GM18502 (cell line): ENCODE measurements around the gene KRT40.

Source experiments
- ATAC-seq: cut with Tn5 transposase; IDR thresholded peaks from one replicate; pipeline ENCODE4 v1.9.1; 2021; ENCODE audit warnings: mild to moderate bottlenecking; ENCODE audit not compliant: unreplicated experiment, poor library complexity

Gene KRT40

GRCh38 chr17:40984226-40984625, at the start of gene KRT40:
KRT40 (minus strand) TSS chr17:40984326; CDS start chr17:40984273, 53 bp downstream.
- no peak for ATAC-seq

GRCh38 chr17:41029633-41030245, 45.6 kb upstream of the KRT40 start, which contains the start of gene KRTAP1-4:
KRTAP1-4 (minus strand) TSS chr17:41030195; CDS start chr17:41030078, 117 bp downstream.
- ATAC-seq = no peak

- no peak for ATAC-seq
These were observed 42.8 kb upstream of the KRT40 start, which contains the start of gene KRTAP1-5 for GRCh38 chr17:41026715-41027471. KRTAP1-5 (minus strand) TSS chr17:41027208; CDS start chr17:41027155, 53 bp downstream.

GRCh38 chr17:41024697-41025096, 40.6 kb upstream of the KRT40 start:
- no peak for ATAC-seq

GRCh38 chr17:41020336-41020735, 36.2 kb upstream of the KRT40 start:
- ATAC-seq = no peak

- ATAC-seq = no peak
These were observed 35.3 kb upstream of the KRT40 start for GRCh38 chr17:41019415-41019814.

- no peak for ATAC-seq
These were observed 34.4 kb upstream of the KRT40 start for GRCh38 chr17:41018541-41018940.

GRCh38 chr17:41016578-41017215, 32.6 kb upstream of the KRT40 start:
- ATAC-seq = no peak

- no peak for ATAC-seq
These were observed 31.3 kb upstream of the KRT40 start for GRCh38 chr17:41015454-41015853.

GRCh38 chr17:41013606-41014005, 29.5 kb upstream of the KRT40 start:
- ATAC-seq = no peak

GRCh38 chr17:41013181-41013580, 29.1 kb upstream of the KRT40 start:
- ATAC-seq = no peak

GRCh38 chr17:41012326-41013120, 28.4 kb upstream of the KRT40 start:
- ATAC-seq = no peak

GRCh38 chr17:41010441-41010840, 26.3 kb upstream of the KRT40 start:
- ATAC-seq = no peak

GRCh38 chr17:41009936-41010335, 25.8 kb upstream of the KRT40 start:
- ATAC-seq = no peak

GRCh38 chr17:41009301-41009760, 25.2 kb upstream of the KRT40 start:
- no peak for ATAC-seq

- ATAC-seq = no peak
These were observed 24.7 kb upstream of the KRT40 start, which contains the start of gene KRTAP3-1 for GRCh38 chr17:41008811-41009210. KRTAP3-1 (minus strand) TSS chr17:41009128; CDS start chr17:41009074, 54 bp downstream.

- ATAC-seq = no peak
These were observed 20.3 kb upstream of the KRT40 start for GRCh38 chr17:41004397-41004796.

- no peak for ATAC-seq
These were observed 19.8 kb upstream of the KRT40 start for GRCh38 chr17:41003926-41004325.

- no peak for ATAC-seq
These were observed 18.7 kb upstream of the KRT40 start for GRCh38 chr17:41002814-41003213.

GRCh38 chr17:41001795-41002194, 17.7 kb upstream of the KRT40 start:
- ATAC-seq = no peak
